Astrocyte of the spinal cord (primary cell): ENCODE measurements around the gene IGLL5.

ENCODE experiments used
- DNase-seq: peaks from one replicate; pipeline ENCODE4 v3.0.0; 2011; ENCODE audit warnings: low read depth, low spot score
- H3K4me3 ChIP-seq: 2 replicates; pipeline ENCODE4 v1.5.1; 2011; ENCODE audit warnings: low read depth, mild to moderate bottlenecking, low read length, moderate library complexity
- CTCF ChIP-seq: IDR thresholded peaks from 2 replicates; pipeline ENCODE4 v1.5.1; 2012; ENCODE audit warnings: low read depth, mild to moderate bottlenecking, low read length, inconsistent platforms
- in situ Hi-C: cut with HindIII; loops from 2 replicates; pipeline ENCODE4 v1.10.0; 2017; ENCODE audit warnings: low sequenced_read_pairs

Gene IGLL5

GRCh38 chr22:22926370-22927195 is 39.0 kb downstream of the IGLL5 start:
- no peak for TF ChIP-seq CTCF
- no peak overlapping the region for H3K4me3 ChIP-seq
- in situ Hi-C loops: no loop called here
- DNase-seq: no peak

GRCh38 chr22:22927196-22927887 is 39.7 kb downstream of the IGLL5 start:
- no peak overlapping the region for H3K4me3 ChIP-seq
- in situ Hi-C loops: no loop called here
- DNase-seq: no peak
- TF ChIP-seq CTCF: no peak

- DNase-seq: no peak
- no peak overlapping the region for H3K4me3 ChIP-seq
- in situ Hi-C loops: no loop called here
- no peak for TF ChIP-seq CTCF
These were observed 40.5 kb downstream of the IGLL5 start for GRCh38 chr22:22927888-22928665.

- in situ Hi-C loops: no loop called here
- H3K4me3 ChIP-seq: no peak overlapping the region
- DNase-seq: no peak
- TF ChIP-seq CTCF: no peak
These were observed 41.2 kb downstream of the IGLL5 start for GRCh38 chr22:22928666-22929380.

- in situ Hi-C loops: no loop called here
- no peak overlapping the region for H3K4me3 ChIP-seq
- no peak for TF ChIP-seq CTCF
- DNase-seq: no peak
These were observed 42.0 kb downstream of the IGLL5 start for GRCh38 chr22:22929381-22930221.
